ENCODE results near the gene CEP295NL. TPM values are rescaled to one million over a fixed set of nuclear protein-coding genes. Genes with fewer than 3 reads are reported as not detected.
A peak's percentile ranks its signal among the peaks of the same experiment; 100 is the strongest.

Gene CEP295NL
- total and polyA plus RNA-seq, 10 donors = 0.03 to 19.3 (median 9.0) TPM

GRCh38 chr17:78855561-78856165 lies 47.3 kb downstream of the CEP295NL start:
- TF ChIP-seq CTCF (IDR thresholded peaks at IDR 0.05 in 8 of 11, conservative IDR thresholded peaks at IDR 0.05 in 3 of 11) = no peak
- peak in 1 of 3 donors; percentile 2 for TF ChIP-seq POLR2AphosphoS5 (IDR thresholded peaks at IDR 0.05)
- Histone ChIP-seq H3K36me3 (peaks cover 0 to 93% (median 33%) of the 10 kb centered on the region in 6 donors), H3K27ac (no peak overlapping the region), H3K27me3 (replicated peaks in 1 of 7) (no peaks in the 10 kb centered on the region), H3K4me1 (peaks cover 0 to 10% (median 0%) of the 10 kb centered on the region in 6 donors), H3K9me3 (no peaks in the 10 kb centered on the region), H3K4me3 (no peak overlapping the region)
- DNase-seq = no peak
- intact Hi-C loops (cut with DNase I; ENCODE audit: low total_unique reads) = no loop called here
- WGBS, 5 donors = 90 to 97% (median 92%) methylated on average over 8 to 25 of the region's 25 CpGs

GRCh38 chr17:78854508-78854907 lies 48.5 kb downstream of the CEP295NL start:
- 83 to 95% (median 91%) methylated on average over 7 to 9 of the region's 9 CpGs for WGBS, 5 donors
- no peak for TF ChIP-seq POLR2AphosphoS5 (IDR thresholded peaks at IDR 0.05)
- no peak for TF ChIP-seq CTCF (IDR thresholded peaks at IDR 0.05 in 8 of 11, conservative IDR thresholded peaks at IDR 0.05 in 3 of 11)
- TF ChIP-seq POLR2A (IDR thresholded peaks at IDR 0.05) = no peak
- H3K27me3 ChIP-seq (replicated peaks in 1 of 7) = no peaks in the 10 kb centered on the region
- no peak overlapping the region for H3K27ac ChIP-seq
- intact Hi-C loops (cut with DNase I; ENCODE audit: low total_unique reads) = no loop called here
- no peaks in the 10 kb centered on the region for H3K9me3 ChIP-seq
- no peak overlapping the region for H3K4me3 ChIP-seq
- DNase-seq = no peak
- peaks cover 0 to 81% (median 33%) of the 10 kb centered on the region in 6 donors for H3K36me3 ChIP-seq
- H3K4me1 ChIP-seq = peaks cover 0 to 9% (median 0%) of the 10 kb centered on the region in 6 donors

- H3K4me1 ChIP-seq = peaks cover 0 to 3% (median 0%) of the 10 kb centered on the region in 6 donors
- no peaks in the 10 kb centered on the region for H3K27me3 ChIP-seq (replicated peaks in 1 of 7)
- no peak overlapping the region for H3K27ac ChIP-seq
- intact Hi-C loops (cut with DNase I; ENCODE audit: low total_unique reads) = no loop called here
- TF ChIP-seq CTCF (IDR thresholded peaks at IDR 0.05 in 8 of 11, conservative IDR thresholded peaks at IDR 0.05 in 3 of 11) (no peak), POLR2AphosphoS5 (IDR thresholded peaks at IDR 0.05) (peak in 2 of 3 donors; percentile 7)
- WGBS, 5 donors = 62 to 77% (median 71%) methylated on average over 11 of the region's 11 CpGs
- DNase-seq = no peak
- H3K36me3 ChIP-seq = peaks cover 0 to 77% (median 33%) of the 10 kb centered on the region in 6 donors
- no peak overlapping the region for H3K4me3 ChIP-seq
- H3K9me3 ChIP-seq = no peaks in the 10 kb centered on the region
Observed at GRCh38 chr17:78853926-78854394, 49.0 kb downstream of the CEP295NL start.

- 76 to 91% (median 89%) methylated on average over 15 to 16 of the region's 16 CpGs for WGBS, 5 donors
Observed at GRCh38 chr17:78852709-78853121, 50.3 kb downstream of the CEP295NL start.

More at GRCh38 chr17:78852709-78853121, 50.3 kb downstream of the CEP295NL start:
- no peak overlapping the region for H3K4me3 ChIP-seq
- no peaks in the 10 kb centered on the region for H3K9me3 ChIP-seq
- intact Hi-C loops (cut with DNase I; ENCODE audit: low total_unique reads) = no loop called here
- H3K27ac ChIP-seq = no peak overlapping the region
- H3K27me3 ChIP-seq (replicated peaks in 1 of 7) = no peaks in the 10 kb centered on the region
- TF ChIP-seq POLR2AphosphoS5 (IDR thresholded peaks at IDR 0.05) (peak in 1 of 3 donors; percentile 20), CTCF (IDR thresholded peaks at IDR 0.05 in 8 of 11, conservative IDR thresholded peaks at IDR 0.05 in 3 of 11) (no peak)
- peaks cover 0 to 65% (median 33%) of the 10 kb centered on the region in 6 donors for H3K36me3 ChIP-seq
- H3K4me1 ChIP-seq = no peaks in the 10 kb centered on the region
- DNase-seq = no peak

Data from spleen (tissue), 11 donors.